ENCODE results near the gene POMP.
A peak's percentile ranks its signal among the peaks of the same experiment; 100 is the strongest.
"Not testable (repeated sequence)": the region's sequence is repeated elsewhere in the genome, so short reads cannot be mapped to it uniquely, and the experiment has no call there.

POMP gene

DNA sequence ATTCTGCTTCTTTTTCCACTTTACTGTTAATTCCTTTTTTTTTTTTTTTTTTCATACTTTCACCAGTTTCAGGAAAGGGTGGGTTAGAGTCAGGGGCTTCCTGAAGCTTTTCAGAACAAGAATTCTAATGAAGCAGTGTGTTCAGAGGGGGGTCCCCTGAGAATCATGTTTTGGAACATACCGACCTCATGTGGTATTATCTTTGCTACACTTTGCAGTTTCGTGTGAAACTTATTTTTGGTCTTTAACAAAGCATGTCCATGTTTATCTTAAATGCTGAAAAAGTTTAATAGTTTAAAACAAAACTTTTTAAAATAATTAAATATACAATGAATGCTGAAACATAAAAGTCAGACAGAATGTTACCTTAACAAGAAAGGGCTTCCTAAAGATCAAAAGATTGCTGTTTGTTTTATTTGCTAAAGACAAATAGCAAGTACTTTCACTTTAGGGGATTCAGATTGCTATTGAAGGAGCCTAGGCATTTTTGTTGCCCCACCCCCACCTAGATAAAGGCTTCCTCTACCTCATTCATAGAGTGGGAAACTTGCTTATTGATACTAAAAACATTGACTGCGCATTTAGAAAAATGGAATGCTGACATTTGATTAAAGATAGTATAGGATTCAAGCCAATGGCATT, 21.1 kb upstream of the POMP start:
- no peak for DNase-seq (ENCODE audit: low spot score)

DNA sequence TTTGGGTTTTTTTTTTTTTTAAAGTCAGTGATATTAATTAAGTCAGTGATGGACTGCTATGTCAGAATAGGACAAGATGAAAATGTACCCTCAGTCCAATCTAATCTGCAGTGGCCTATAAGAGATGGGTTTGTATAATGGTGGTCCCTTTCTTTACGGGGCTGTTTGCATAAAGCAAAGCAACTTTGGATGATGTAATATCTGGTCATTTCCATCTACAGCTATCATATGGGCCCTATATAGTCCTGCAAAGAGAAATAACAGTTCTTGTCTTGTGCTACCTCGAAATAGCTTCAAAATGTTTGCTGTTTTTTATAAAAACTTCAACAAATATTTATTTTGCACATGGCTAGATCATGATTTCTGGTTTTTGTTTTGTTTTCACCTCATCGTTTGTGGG, 20.2 kb upstream of the POMP start:
- no peak for DNase-seq (ENCODE audit: low spot score)

DNA sequence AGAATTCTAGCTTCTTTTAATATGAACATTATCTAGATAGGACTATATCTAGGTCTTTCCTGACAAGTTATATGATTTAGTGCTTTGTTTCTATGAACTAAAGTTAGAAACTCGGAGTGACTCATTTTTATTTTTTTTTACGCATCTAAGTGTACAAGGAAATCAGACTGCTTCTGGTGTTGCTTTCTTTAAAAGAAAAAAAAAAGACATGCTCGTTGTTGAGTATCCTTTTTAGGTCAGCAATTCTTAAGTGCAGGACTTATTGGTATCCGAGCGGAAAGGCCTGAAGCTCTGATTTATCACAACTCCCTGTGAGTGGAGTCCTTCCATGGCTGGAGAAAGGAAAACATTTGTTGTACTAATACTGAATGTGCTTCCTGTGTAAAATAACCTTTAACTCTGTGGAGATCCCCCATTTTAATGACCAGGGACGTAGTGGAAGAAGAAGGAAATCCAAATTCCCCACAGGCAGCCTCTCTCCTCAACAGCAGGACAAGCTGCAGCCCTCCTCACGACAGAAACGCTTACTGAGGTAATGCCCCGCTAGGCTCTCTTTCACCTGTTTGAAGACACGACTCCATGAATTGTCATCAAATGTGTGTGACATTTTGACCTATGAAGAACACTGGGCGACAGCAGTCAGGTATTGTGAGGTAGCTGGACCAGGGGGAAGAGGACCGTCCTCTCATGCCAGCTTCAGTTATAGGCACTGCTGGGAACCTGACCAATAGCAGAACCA, 17.9 kb upstream of the POMP start:
- DNase-seq (ENCODE audit: low spot score): no peak

DNA sequence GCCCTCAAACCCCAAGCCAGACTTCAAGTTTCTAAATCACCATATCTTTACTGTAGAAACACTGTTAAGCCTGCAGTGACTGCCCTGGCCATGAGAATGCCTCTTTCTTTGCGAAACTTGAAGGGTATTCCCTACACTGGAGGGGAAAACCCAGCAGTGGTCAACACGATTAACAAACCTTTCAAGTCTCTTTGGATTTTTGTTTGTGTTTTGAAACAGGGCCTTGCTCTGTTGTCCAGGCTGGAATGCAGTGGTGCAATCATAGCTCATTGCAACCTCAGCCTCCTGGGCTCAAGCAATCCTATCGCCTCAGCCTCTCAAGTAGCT, 17.4 kb upstream of the POMP start:
- DNase-seq (ENCODE audit: low spot score): no peak

DNA sequence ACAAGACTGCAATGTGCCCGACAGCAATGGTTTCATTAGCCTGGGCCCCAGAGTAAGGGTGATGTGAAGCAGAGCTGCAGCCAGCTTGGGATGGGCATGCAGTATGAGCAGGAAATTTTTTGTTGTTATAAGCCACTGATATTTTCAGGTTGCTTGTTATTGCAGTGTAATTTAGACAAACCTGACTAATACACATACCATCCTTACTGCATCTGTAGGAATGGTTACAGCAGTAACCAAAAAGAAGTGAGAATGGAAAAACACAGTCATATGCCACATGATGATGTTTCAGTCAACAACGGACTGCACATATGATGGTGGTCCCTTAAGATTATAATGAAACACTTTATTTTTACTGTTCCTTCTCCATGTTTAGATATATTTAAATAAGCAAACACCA, 8.6 kb upstream of the POMP start:
- no peak for DNase-seq (ENCODE audit: low spot score)

DNA sequence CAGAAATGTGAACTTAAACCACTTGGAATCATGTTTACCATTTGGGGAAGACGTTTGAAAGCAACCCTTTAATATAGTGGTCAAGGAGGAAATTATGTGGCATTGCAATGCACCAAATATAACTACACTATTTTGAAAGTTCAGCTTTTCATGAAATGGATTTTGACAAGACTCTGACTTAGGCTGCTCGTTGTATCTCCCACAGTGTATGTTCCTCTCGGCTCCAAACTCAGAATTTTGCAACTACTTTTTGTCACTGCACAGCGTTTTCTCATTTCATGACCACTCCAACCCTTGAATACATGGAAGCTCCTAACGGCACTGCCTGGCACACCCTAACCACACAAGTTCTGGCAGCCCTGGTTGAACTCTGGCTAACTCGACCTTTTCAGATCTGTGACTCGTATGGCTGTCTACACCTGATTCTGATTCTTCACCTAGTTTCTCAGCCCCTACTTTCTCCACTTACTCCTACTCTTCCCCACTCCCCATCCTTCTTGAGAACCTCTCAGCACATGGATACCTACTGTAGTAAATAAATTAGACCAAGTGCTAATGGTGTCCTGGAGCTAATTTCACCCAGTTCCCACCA, 7.0 kb upstream of the POMP start:
- no peak for DNase-seq (ENCODE audit: low spot score)

DNA sequence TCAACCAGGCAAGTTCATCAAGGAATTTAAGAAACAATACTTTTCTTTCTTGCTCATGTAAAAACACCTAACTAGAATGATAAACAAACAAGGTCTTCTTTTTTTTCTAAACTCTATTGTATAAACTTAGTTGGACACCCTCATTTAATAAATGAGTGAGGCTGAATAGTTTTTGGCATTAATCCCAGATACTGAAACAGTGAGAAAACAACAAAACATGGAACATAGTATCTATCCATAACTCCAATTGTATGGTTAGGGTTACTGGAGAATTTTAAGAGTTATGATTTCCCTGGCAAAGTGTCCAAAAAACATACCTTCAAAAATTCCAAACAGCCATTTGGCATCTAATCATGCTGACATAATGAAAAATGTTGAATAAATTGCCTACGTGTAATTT, 5.8 kb upstream of the POMP start:
- no peak for DNase-seq (ENCODE audit: low spot score)

DNA sequence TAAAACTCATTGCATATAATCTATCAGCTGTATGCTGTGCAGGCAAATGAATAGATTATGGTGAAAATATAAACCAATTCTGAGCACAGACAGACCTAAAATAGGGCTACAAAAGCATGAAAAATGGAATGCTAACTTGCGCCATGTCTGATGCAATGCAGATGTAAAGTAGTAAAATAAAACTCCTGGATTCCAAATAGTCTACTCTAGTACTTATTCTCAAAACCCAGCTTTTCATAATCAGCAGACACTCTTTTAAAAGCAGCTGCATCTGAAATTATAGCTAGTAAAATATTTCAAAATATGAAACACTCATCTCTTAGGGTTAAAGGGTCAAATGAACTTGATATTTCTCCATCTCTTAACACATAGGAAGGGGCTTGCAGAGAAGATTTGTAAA, 4.7 kb upstream of the POMP start:
- no peak for DNase-seq (ENCODE audit: low spot score)

DNA sequence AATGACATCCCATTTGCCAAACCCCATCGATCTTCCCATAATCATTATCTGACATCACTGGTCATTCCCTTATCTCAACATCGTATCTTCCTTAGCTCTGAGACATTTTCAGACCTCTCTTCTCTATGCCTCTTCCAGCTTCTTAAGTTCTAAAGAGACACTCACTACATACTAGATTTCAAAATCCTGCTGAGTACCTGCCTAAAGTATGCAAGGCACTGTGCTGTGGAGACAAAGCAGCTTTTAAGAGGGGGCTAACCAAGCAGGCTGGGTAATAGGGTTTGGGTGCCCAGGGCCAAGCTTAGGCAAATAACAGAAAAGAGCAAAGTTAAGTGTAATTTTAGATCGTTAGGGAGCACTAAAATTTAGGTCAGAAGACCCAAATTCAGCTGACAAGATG, 3.4 kb upstream of the POMP start:
- DNase-seq (ENCODE audit: low spot score): no peak

DNA sequence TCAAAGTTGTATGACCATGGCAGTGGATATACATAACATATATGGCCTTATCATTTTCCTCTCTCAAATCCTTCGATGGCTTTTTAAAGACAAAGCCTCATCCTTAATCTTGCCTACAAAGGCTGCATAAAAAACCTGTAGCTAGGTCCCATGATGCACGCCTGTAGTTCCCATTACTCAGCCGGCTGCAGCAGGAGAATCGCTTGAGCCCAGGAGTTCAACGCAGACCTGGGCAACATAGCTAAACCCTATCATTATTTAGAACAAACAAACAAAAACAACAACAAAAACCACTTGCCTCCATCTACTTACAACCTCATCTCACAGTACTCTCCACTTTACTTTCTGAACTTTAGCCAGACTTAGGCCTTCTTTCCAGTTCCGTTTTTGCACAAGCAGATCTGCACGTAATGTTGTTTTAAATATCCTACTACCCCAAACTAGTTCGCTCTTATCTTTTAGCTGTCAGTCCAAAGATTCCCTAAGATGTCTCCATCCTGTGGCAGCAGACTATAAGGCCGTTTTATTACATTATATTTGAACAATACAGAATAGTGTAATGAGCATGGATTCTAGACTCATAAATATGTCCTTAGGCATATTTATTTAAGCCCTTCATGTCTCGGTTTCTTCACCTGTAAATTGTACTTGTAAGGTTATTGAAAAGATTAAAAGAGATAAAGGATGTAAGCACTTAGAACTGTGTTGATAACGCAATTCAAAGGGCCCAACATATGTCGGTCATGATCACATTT, 969 bp upstream of the POMP start:
- peak; percentile 11 for DNase-seq (ENCODE audit: low spot score)

DNA sequence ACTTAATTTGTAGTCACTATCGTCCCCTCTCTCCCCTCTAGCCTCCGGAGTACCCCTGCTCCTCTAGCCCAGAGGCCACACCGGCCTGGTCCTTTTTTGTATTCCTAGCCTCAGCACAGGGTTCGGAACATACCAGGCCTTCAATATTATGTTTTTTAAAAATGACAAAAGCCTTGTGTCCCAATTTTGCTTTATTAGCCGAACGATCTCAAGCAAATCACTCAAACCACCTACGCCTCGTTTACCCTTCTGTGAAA, 463 bp upstream of the POMP start:
- no peak for DNase-seq (ENCODE audit: low spot score)

DNA sequence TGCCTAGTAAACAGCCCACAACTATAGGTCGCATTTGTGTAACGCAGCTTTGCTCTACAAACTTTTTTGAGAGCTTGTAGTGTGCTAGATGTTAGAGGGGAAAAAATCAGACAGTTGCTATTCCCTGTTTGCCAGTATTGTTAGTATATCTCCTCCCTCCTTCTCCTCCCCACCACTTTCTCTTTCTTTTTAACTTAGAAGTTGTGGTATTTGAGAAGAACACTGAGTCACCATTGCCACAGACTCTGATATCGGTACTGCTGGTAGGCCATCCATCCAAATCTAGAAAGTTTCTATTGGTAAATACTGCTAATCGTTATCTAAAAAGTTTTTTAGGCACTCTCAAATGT, 666 bp downstream of the POMP start:
- no peak for DNase-seq (ENCODE audit: low spot score)

DNA sequence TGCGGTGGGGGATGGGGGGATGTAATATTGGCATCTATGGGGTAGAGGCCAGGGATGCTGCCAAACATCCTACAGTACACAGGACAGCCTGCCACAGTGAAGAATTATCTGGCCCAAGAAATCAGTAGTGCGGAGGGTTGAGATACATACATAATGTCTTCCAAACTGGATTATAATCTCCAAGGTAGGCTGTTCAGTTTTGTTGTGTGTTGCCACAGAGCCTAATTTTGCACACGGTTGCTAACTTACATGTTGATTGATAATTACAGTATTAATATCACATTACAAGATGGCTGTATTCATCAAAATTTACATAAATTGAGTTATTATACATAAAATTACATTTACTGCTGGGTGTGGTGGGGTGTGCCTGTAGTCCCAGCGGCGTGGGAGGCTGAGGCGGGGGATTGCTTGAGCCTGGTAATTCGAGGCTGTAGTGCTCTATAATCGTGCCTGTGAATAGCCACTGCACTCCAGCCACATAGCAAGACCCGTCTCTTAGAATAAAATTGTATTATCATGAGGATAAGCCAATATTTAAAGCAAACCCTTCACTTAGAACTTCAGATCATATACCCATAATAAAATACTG, 8.1 kb downstream of the POMP start:
- DNase-seq (ENCODE audit: low spot score): no peak

DNA sequence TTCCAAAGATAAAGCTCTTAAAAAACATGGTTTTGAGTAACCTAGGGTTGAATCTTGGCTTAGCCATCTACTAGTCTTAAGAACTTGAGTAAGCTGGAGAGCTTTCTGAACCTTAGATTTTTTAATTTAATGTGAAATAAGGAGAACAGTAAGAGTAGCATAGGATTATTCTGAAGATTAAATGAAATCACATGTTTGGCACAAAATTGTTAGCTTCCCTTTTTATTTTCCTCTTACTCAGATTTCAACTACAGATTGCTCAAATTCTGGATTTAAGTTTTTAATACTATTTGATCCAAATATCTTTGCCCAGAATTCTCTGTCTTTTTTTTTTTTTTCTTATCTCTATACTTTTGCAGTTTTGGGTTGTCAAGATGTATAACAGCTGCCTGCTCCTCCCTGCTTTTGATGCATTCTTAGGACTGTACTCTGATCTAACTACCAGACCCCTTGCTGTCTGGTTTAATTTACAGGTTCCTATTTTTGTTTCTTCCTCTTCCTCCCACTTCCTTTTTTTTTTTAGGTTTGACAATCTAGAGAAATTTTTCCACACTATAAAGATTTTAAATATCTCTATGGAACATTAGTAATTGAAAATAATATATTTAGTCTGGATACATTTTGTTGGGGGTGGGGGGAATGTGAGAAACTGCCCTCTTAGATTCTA, 12.3 kb downstream of the POMP start:
- no peak for DNase-seq (ENCODE audit: low spot score)

DNA sequence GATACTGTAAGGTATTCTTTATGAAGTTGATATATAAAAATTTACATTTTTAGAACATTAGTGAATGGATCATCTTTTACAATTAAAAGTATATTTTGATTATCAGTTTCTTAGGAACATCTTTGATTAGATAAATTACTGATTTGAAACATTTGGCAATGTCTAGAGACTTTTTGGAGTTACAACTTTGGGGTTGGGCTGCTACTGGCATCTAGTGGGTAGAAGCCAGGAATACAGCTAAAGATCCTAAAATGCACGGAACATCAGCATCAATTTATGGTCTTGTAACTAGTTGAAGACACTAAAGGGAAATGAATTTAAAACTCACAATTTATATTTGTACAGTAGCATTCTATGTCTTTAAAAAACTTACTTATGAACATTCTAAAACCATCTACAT, 19.9 kb downstream of the POMP start:
- no peak for DNase-seq (ENCODE audit: low spot score)

DNA sequence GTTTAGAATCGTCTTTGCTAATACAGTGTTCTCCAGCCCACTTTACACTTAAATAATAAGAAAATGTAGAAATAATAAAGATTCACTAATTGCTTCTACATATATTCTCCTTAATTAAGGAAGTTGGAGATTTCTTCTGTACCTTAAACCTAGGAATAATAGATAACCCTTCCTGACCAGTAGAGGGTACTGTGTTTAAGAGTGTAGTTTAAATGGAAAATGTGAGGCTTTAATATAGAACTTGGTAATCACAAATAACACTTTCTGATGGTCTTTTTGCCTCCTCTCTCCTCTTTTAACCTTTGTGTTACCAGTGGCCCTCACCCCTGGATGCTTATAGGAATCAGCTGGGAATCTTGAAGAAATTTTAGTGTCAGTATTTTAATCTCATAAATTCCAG, 20.7 kb downstream of the POMP start:
- peak; percentile 27 for DNase-seq (ENCODE audit: low spot score)

DNA sequence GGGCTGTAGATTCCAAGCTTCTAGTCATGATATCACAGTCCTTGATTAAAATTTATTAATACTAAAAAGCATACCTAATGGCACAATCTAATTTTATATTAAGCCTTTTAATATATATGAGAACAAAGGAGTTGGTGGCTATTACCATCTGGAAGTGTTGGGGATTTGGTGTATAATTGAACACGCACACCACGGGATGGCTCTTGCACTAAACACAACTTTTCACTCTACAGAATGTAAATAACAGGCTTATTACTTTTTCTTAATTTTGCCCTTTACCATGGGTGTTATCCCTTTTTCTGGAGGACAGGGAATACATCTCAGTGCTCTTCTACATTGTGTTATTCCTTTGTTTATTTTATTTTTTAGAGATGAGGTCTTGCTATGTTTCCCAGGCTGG, 21.6 kb downstream of the POMP start:
- no peak for DNase-seq (ENCODE audit: low spot score)

DNA sequence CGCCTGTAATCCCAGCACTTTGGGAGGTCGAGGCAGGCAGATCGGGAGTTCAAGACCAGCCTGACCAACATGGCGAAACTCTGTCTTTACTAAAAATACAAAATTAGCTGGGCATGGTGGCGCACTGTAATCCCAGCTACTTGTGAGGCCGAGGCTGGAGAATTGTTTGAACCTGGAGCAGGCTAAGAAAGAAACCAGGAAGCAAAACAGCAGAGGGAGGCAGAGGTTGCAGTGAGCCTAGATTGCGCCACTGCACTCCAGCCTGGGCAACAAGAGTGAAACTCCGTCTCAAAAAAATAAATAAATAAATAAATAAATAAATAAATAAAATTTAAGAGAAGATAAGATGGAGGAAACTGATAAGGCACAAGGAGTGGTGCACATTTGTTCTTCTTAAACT, 24.2 kb downstream of the POMP start:
- not testable (repeated sequence) for DNase-seq (ENCODE audit: low spot score)

DNA sequence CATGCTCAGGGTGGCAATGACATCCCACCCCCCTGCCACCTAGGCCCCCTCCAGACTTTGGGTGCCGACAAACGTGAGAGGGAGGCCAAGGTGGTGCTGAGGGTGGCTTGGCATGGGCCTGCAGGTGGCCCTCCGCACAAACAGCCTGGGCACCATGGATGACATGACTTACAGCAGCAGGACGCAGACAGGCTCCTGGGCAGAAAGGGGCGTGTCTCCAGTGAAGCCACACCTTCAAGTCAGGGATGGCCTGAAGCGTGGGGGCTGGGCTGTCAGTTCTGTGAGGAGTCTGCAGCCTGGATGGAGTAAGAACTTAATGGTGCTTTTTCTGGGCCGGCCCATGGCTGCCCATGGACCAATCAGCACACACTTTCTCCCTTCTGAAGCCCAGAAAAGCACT, 25.3 kb downstream of the POMP start:
- DNase-seq (ENCODE audit: low spot score): no peak

DNA sequence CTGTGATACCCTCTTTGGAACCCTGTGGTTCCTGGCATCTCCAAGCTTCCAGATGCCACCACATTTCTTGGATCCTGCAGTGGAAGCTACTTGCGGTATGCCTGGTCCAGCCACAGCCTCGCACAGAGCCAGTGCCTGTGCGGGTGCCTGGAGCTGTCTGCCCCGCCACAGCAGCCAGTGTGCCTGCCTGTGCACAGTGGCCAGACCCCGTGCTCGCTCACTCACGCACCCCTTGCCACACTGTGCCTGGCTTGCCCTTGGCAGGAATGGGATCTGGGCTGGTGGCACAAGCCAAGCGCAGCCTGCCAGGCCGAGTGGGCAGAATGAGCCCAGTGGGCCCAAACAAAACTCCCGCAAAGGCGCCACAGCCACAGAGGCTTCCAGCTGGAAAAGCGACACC, 26.2 kb downstream of the POMP start:
- DNase-seq (ENCODE audit: low spot score): no peak

DNA sequence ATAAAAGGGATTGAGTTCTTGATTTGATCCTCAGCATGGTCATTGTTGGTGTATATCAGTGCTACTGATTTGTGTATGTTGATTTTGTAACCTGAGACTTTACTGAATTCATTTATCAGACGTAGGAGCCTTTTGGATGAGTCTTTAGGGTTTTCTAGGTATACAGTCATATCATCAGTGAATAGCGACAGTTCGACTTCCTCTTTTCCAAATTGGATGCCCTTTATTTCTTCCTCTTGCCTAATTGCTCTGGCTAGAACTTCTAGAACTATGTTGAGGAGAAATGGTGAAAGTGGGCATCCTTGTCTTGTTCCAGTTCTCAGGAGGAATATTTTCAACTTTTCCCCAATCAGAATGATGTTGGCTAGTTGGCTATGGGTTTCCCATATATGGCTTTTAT, 27.0 kb downstream of the POMP start:
- DNase-seq (ENCODE audit: low spot score): no peak

DNA sequence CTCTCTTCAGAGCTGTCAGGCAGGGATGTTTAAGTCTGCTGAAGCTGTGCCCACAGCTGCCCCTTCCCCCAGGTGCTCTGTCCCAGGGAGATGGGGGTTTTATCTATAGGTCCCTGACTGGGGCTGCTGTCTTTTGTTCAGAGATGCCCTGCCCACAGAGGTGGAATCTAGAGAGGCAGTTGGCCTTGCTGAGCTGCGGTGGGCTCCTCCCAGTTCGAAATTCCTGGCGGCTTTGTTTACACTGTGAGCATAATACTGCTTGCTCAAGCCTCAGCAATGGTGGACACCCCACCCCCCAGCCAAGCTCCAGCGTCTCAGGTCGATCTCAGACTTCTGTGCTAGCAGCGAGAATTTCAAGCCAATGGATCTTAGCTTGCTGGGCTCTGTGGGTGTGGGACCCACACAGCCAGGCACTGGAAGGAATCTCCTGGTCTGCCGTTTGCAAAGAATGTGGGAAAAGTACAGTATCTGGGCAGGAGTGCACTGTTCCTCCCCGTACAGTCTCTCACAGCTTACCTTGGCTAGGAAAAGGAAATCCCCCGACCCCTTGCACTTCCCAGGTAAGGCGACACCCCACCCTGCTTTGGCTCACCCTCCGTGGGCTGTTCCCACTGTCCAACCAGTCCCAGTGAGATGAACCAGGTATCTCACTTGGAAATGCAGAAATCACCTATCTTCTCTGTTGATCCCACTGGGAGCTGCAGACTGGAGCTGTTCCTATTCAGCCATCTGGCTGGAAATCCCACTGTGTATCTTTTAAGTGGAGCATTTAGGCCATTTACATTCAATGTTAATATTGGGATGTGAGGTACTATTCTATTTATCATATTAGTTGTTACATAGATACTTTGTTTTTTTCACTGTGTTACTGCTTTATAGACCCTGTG, 34.9 kb downstream of the POMP start:
- not testable (repeated sequence) for DNase-seq (ENCODE audit: low spot score)
